ENCODE results near the gene DISC1. TPM values are rescaled to one million over a fixed set of nuclear protein-coding genes. Genes with fewer than 3 reads are reported as not detected.

The DISC1 gene
- total RNA-seq, 1 donor from 2014 or later = 12.5 TPM

DNA sequence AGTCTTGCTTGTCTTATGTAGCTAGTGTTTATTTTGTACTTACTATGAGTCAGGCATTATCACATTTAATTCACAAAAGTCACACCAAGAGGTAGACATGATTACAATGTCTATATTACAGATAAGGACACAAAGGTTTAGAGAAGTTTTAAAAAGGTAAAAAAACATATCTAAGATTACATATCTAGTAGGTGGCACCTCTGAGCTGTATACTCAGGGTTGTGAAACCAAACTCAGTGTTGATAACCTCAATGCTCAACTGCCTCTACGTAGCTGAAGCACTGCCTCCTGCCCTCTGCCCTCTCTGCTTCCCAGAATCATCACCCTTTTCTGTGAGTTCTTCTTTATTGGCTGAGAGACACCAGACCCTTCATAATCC, 431.3 kb downstream of the DISC1 start:
- Histone ChIP-seq H3K4me3 (ENCODE audit: low read length in 3 of 3) (no peak overlapping the region), H3K27me3 (ENCODE audit: control insufficient read depth in 3 of 3, insufficient read depth in 3 of 3, low read length in 3 of 3) (peaks cover 0 to 3% (median 0%) of the 10 kb centered on the region in 3 donors), H3K9ac (ENCODE audit: low read depth in 1 of 3, low read length in 3 of 3) (no peak overlapping the region), H3K4me1 (ENCODE audit: control insufficient read depth in 3 of 3, insufficient read depth in 3 of 3, low read length in 3 of 3) (no peaks in the 10 kb centered on the region), H3K9me3 (ENCODE audit: control insufficient read depth in 3 of 3, low read length in 3 of 3) (no peaks in the 10 kb centered on the region), H3K27ac (ENCODE audit: low read depth, low read length) (no peak overlapping the region), H3K36me3 (ENCODE audit: control insufficient read depth in 3 of 3, insufficient read depth in 3 of 3, low read length in 3 of 3) (no peaks in the 10 kb centered on the region)

DNA sequence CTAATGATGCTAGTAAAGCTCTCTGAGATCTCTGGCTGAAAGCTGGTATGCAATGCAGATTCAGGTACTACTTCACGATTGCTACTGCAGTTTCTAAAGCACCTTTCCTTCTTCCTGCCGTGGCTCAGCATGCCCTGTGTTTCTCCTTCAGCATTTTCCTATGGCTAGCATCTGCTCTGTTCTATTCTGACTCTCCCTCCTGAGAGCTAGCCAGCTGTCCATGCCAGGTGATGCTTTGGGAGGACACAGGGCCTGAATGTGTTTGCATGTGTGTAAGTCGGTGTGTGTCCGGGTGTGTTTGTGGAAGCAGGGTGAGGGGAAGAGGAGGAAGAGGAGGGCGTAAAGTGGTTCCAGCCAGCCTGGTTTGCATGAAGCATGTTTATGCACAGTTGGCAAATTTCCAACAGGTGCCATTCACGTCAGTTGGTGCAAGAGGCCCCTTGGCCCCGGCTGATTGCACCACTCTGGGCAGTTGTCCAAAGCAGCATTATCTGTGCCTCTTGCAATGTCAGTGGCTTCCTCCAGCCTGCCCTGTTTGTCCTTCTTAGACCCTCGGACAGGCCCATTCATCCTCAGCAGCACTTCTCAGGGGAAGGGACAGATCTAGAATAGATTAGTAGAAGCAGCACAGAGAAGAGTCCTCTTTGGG, 433.3 kb downstream of the DISC1 start:
- H3K27me3 ChIP-seq (ENCODE audit: control insufficient read depth in 3 of 3, insufficient read depth in 3 of 3, low read length in 3 of 3) = peaks cover 0 to 3% (median 0%) of the 10 kb centered on the region in 3 donors
- no peaks in the 10 kb centered on the region for H3K9me3 ChIP-seq (ENCODE audit: control insufficient read depth in 3 of 3, low read length in 3 of 3)
- H3K9ac ChIP-seq (ENCODE audit: low read depth in 1 of 3, low read length in 3 of 3) = no peak overlapping the region
- no peak overlapping the region for H3K4me3 ChIP-seq (ENCODE audit: low read length in 3 of 3)
- H3K36me3 ChIP-seq (ENCODE audit: control insufficient read depth in 3 of 3, insufficient read depth in 3 of 3, low read length in 3 of 3) = no peaks in the 10 kb centered on the region
- H3K27ac ChIP-seq (ENCODE audit: low read depth, low read length) = no peak overlapping the region
- no peaks in the 10 kb centered on the region for H3K4me1 ChIP-seq (ENCODE audit: control insufficient read depth in 3 of 3, insufficient read depth in 3 of 3, low read length in 3 of 3)

DNA sequence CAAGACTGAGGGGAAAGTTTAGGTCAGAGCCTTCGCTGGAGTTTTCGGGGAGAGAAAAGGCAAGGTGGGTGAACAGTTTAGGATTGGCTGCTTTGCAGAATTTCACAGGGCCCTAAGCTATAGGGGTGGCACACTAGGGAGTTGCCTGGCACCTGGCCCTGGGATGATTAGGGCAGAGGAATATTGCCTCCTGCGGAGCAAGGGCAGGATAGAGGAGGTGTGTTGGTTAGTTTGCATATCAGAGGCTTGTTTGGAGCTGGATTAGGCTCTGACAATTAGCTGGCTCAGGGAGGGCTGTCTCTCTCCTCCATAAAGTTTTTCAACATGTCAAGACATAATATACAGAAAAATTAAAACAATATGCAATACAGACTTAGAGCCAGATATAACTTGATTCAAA, 436.4 kb downstream of the DISC1 start:
- Histone ChIP-seq H3K36me3 (ENCODE audit: control insufficient read depth in 3 of 3, insufficient read depth in 3 of 3, low read length in 3 of 3) (no peaks in the 10 kb centered on the region), H3K27me3 (ENCODE audit: control insufficient read depth in 3 of 3, insufficient read depth in 3 of 3, low read length in 3 of 3) (peaks cover 0 to 3% (median 0%) of the 10 kb centered on the region in 3 donors), H3K27ac (ENCODE audit: low read depth, low read length) (no peak overlapping the region), H3K9ac (ENCODE audit: low read depth in 1 of 3, low read length in 3 of 3) (no peak overlapping the region), H3K4me3 (ENCODE audit: low read length in 3 of 3) (no peak overlapping the region), H3K9me3 (ENCODE audit: control insufficient read depth in 3 of 3, low read length in 3 of 3) (no peaks in the 10 kb centered on the region), H3K4me1 (ENCODE audit: control insufficient read depth in 3 of 3, insufficient read depth in 3 of 3, low read length in 3 of 3) (no peaks in the 10 kb centered on the region)

DNA sequence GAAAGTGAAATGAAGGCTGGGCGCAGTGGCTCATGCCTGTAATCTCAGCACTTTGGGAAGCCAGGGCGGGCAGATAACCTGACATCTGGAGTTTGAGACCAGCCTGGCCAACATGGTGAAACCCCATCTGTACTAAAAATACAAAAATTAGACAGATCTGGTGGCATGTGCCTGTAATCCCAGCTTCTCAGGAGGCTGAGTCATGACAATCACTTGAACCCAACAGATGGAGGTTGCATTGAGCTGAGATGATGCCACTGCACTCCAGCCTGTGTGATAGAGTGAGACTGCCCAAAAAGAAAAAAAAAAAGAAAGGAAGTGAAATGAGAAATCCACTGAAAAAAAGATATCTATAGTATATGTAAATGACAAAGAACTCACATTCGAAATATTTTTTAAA, 439.9 kb downstream of the DISC1 start:
- Histone ChIP-seq H3K4me1 (ENCODE audit: control insufficient read depth in 3 of 3, insufficient read depth in 3 of 3, low read length in 3 of 3) (no peaks in the 10 kb centered on the region), H3K36me3 (ENCODE audit: control insufficient read depth in 3 of 3, insufficient read depth in 3 of 3, low read length in 3 of 3) (no peaks in the 10 kb centered on the region), H3K9ac (ENCODE audit: low read depth in 1 of 3, low read length in 3 of 3) (no peak overlapping the region), H3K9me3 (ENCODE audit: control insufficient read depth in 3 of 3, low read length in 3 of 3) (no peaks in the 10 kb centered on the region), H3K27me3 (ENCODE audit: control insufficient read depth in 3 of 3, insufficient read depth in 3 of 3, low read length in 3 of 3) (no peaks in the 10 kb centered on the region), H3K27ac (ENCODE audit: low read depth, low read length) (no peak overlapping the region), H3K4me3 (ENCODE audit: low read length in 3 of 3) (no peak overlapping the region)

GRCh38 chr1:232074265-232074664, 447.7 kb downstream of the DISC1 start:
- Histone ChIP-seq H3K36me3 (ENCODE audit: control insufficient read depth in 3 of 3, insufficient read depth in 3 of 3, low read length in 3 of 3) (no peaks in the 10 kb centered on the region), H3K4me3 (ENCODE audit: low read length in 3 of 3) (no peak overlapping the region), H3K9ac (ENCODE audit: low read depth in 1 of 3, low read length in 3 of 3) (no peak overlapping the region), H3K9me3 (ENCODE audit: control insufficient read depth in 3 of 3, low read length in 3 of 3) (no peaks in the 10 kb centered on the region), H3K27me3 (ENCODE audit: control insufficient read depth in 3 of 3, insufficient read depth in 3 of 3, low read length in 3 of 3) (no peaks in the 10 kb centered on the region), H3K27ac (ENCODE audit: low read depth, low read length) (no peak overlapping the region), H3K4me1 (ENCODE audit: control insufficient read depth in 3 of 3, insufficient read depth in 3 of 3, low read length in 3 of 3) (no peaks in the 10 kb centered on the region)

DNA sequence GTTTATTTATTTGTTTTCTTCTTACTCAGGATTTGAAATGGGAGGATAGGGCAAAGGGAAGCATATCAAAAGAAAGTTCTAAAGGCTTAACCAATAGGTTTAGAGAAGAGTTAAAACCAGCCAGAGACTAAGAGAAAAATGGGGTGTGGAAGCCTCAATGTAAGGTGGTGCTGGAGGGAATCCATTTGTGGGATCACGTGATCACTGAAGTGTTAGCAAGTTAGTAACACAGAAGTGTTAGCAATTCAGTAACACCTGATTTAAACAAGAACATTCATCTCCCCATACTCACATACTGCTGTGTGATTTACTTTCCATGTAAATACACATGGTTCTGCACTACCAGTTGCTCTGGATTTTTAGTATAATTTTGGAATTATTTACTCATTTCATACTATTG, 451.2 kb downstream of the DISC1 start:
- Histone ChIP-seq H3K36me3 (ENCODE audit: control insufficient read depth in 3 of 3, insufficient read depth in 3 of 3, low read length in 3 of 3) (no peaks in the 10 kb centered on the region), H3K9me3 (ENCODE audit: control insufficient read depth in 3 of 3, low read length in 3 of 3) (no peaks in the 10 kb centered on the region), H3K27me3 (ENCODE audit: control insufficient read depth in 3 of 3, insufficient read depth in 3 of 3, low read length in 3 of 3) (no peaks in the 10 kb centered on the region), H3K9ac (ENCODE audit: low read depth in 1 of 3, low read length in 3 of 3) (no peak overlapping the region), H3K27ac (ENCODE audit: low read depth, low read length) (no peak overlapping the region), H3K4me3 (ENCODE audit: low read length in 3 of 3) (no peak overlapping the region), H3K4me1 (ENCODE audit: control insufficient read depth in 3 of 3, insufficient read depth in 3 of 3, low read length in 3 of 3) (no peaks in the 10 kb centered on the region)

- H3K9ac ChIP-seq (ENCODE audit: low read depth in 1 of 3, low read length in 3 of 3) = no peak overlapping the region
- no peaks in the 10 kb centered on the region for H3K9me3 ChIP-seq (ENCODE audit: control insufficient read depth in 3 of 3, low read length in 3 of 3)
- no peak overlapping the region for H3K4me3 ChIP-seq (ENCODE audit: low read length in 3 of 3)
- H3K36me3 ChIP-seq (ENCODE audit: control insufficient read depth in 3 of 3, insufficient read depth in 3 of 3, low read length in 3 of 3) = no peaks in the 10 kb centered on the region
- no peak overlapping the region for H3K27ac ChIP-seq (ENCODE audit: low read depth, low read length)
- H3K4me1 ChIP-seq (ENCODE audit: control insufficient read depth in 3 of 3, insufficient read depth in 3 of 3, low read length in 3 of 3) = no peaks in the 10 kb centered on the region
- no peaks in the 10 kb centered on the region for H3K27me3 ChIP-seq (ENCODE audit: control insufficient read depth in 3 of 3, insufficient read depth in 3 of 3, low read length in 3 of 3)
These were observed 458.1 kb downstream of the DISC1 start for GRCh38 chr1:232084584-232085223.

- H3K27ac ChIP-seq (ENCODE audit: low read depth, low read length) = no peak overlapping the region
- H3K4me1 ChIP-seq (ENCODE audit: control insufficient read depth in 3 of 3, insufficient read depth in 3 of 3, low read length in 3 of 3) = no peaks in the 10 kb centered on the region
- no peaks in the 10 kb centered on the region for H3K9me3 ChIP-seq (ENCODE audit: control insufficient read depth in 3 of 3, low read length in 3 of 3)
- H3K9ac ChIP-seq (ENCODE audit: low read depth in 1 of 3, low read length in 3 of 3) = no peak overlapping the region
- no peak overlapping the region for H3K4me3 ChIP-seq (ENCODE audit: low read length in 3 of 3)
- no peaks in the 10 kb centered on the region for H3K27me3 ChIP-seq (ENCODE audit: control insufficient read depth in 3 of 3, insufficient read depth in 3 of 3, low read length in 3 of 3)
- no peaks in the 10 kb centered on the region for H3K36me3 ChIP-seq (ENCODE audit: control insufficient read depth in 3 of 3, insufficient read depth in 3 of 3, low read length in 3 of 3)
These were observed 464.2 kb downstream of the DISC1 start for GRCh38 chr1:232090816-232091215.

Small RNA genes lying within 50 kb of the gene (small RNA-seq; reads per million reads assigned to genes)
- gene RF02102 (not detected), gene RNU5A-5P (1.2 reads per million, percentile 81 among the genes with 10 or more reads in this experiment)

Other genes starting within 250 kb of the DISC1 start
- gene EGLN1, start 204.5 kb upstream of the DISC1 start, total RNA-seq = 55.3 TPM
- 27.7 TPM for gene TSNAX, start 98.1 kb upstream of the DISC1 start, total RNA-seq